Measurements from ENCODE around the gene FBXO5. TPM values are rescaled to one million over a fixed set of nuclear protein-coding genes. Genes with fewer than 3 reads are reported as not detected.
A peak's percentile ranks its signal among the peaks of the same experiment; 100 is the strongest.

Gene FBXO5
- total and polyA plus RNA-seq, 9 of the 15 experiments (the other 6 are each of a cell fraction or from before 2014, with no cell fraction given) = 17.8 to 89.3 (median 62.9) TPM

GRCh38 chr6:152978058-152978457 is 4.8 kb downstream of the FBXO5 start:
- Histone ChIP-seq H3K9me1 (ENCODE audit: control insufficient read depth, insufficient read depth, low read length) (peaks cover 4% of the 10 kb centered on the region), H2AFZ (ENCODE audit: low read depth, low read length) (no peak overlapping the region), H3K4me3 (no peak overlapping the region), H4K20me1 (replicated peaks; ENCODE audit: control insufficient read depth, insufficient read depth, low read length) (peaks cover 50% of the 10 kb centered on the region), H3K4me2 (ENCODE audit: insufficient read depth, low read length) (no peak overlapping the region), H3K79me2 (ENCODE audit: control insufficient read depth, insufficient read depth, low read length) (peaks cover 99% of the 10 kb centered on the region), H3K36me3 (ENCODE audit: control insufficient read depth, insufficient read depth, low read length) (peaks cover 85% of the 10 kb centered on the region), H3K27ac (ENCODE audit: extremely low read depth, low read depth, low read length) (no peak overlapping the region), H3K9me3 (replicated peaks; ENCODE audit: control insufficient read depth, insufficient read depth, low read depth, low read length) (no peaks in the 10 kb centered on the region), H3K4me1 (replicated peaks in 1 of 2; ENCODE audit: control insufficient read depth in 2 of 2, insufficient read depth in 2 of 2, low read length in 2 of 2) (peaks cover 3 to 34% of the 10 kb centered on the region in 2 experiments), H3K27me3 (ENCODE audit: control insufficient read depth in 2 of 2, insufficient read depth in 2 of 2, low read length in 2 of 2) (no peaks in the 10 kb centered on the region), H3K9ac (ENCODE audit: insufficient read depth in 1 of 2, low read depth in 2 of 2, low read length in 2 of 2) (peak overlapping the region in 1 of 2 experiments; percentile 16; a peak in 1 of 4 replicates)
- in situ Hi-C loops (cut with MboI) = loop anchor here (25.0 kb wide), 2 partner anchors 1534 to 1566 kb away; partner anchors contain the start of gene CNKSR3
- CTCF ChIA-PET (ENCODE audit: low intra/inter-chr PET ratio) = no interaction called here
- ATAC-seq = no peak
- BruUV-seq (replicated peaks) = no TSS peak
- TF ChIP-seq GABPB2 (CRISPR knock-in tag; conservative IDR thresholded peaks at IDR 0.05) (no peak), ZFP30 (CRISPR knock-in tag; IDR thresholded peaks at IDR 0.05; ENCODE audit: borderline replicate concordance) (no peak), HSF4 (CRISPR knock-in tag; IDR thresholded peaks at IDR 0.05; ENCODE audit: borderline replicate concordance) (no peak), ZNF3 (CRISPR knock-in tag; IDR thresholded peaks at IDR 0.05) (no peak), MAFK (IDR thresholded peaks at IDR 0.05; ENCODE audit: low read length) (no peak), EP400 (IDR thresholded peaks at IDR 0.05) (no peak), POLR2AphosphoS5 (IDR thresholded peaks at IDR 0.05; ENCODE audit: control insufficient read depth, insufficient read depth, low read depth, low read length) (peak; percentile 3; the same call in 1 of the 2 replicates), TCF7L2 (IDR thresholded peaks at IDR 0.05; ENCODE audit: low read depth, low read length) (no peak), VEZF1 (CRISPR knock-in tag; IDR thresholded peaks at IDR 0.05) (0 out of 2 replicates have a peak, but pooled peaks have one; percentile 24), NR2C1 (IDR thresholded peaks at IDR 0.05) (no peak), NR2C1 (tag; IDR thresholded peaks at IDR 0.05) (no peak)
- TF ChIP-seq, protein P1, sequence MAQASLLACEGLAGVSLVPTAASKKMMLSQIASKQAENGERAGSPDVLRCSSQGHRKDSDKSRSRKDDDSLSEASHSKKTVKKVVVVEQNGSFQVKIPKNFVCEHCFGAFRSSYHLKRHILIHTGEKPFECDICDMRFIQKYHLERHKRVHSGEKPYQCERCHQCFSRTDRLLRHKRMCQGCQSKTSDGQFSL (CRISPR knock-in tag; IDR thresholded peaks at IDR 0.05) = no peak
- TF ChIP-seq, protein P1 (tag; IDR thresholded peaks at IDR 0.05) = peak in 1 of 2 experiments; percentile 70; a peak in 1 of 4 replicates
- WGBS (ENCODE audit: insufficient coverage, low coverage, missing lambda C conversion rate) = 60% methylated on average over 2 of the region's 3 CpGs
- intact Hi-C loops (cut with micrococcal nuclease) = no loop called here
- no peak for FAIRE-seq
- no peak for DNase-seq (ENCODE audit: extremely low read depth in 1 of 4, low spot score in 3 of 4)
- POLR2A ChIA-PET = interaction anchor here (0.7 to 1.9 kb wide), 4 partner anchors 10 to 1866 kb away, joined by 3 to 11 read pairs (median 5); no protein-coding TSS in a partner anchor
